NB4 (cell line): ENCODE measurements around the gene ABLIM1.

Experiments used
- DNase-seq: peaks from one replicate; pipeline ENCODE4 v3.0.0; 2010; ENCODE audit warnings: low read depth
- H3K4me3 ChIP-seq: one replicate; pipeline ENCODE4 v1.5.1; 2011; ENCODE audit warnings: mild to moderate bottlenecking, low read depth, low read length, moderate library complexity
- CTCF ChIP-seq: IDR thresholded peaks from one replicate; pipeline ENCODE4 v1.5.1; 2012; ENCODE audit warnings: low read depth, low read length
- MYC ChIP-seq: IDR thresholded peaks from 2 replicates; pipeline ENCODE4 v1.6.1; 2011; ENCODE audit warnings: low read depth, low read length
- POLR2A ChIP-seq: IDR thresholded peaks from 2 replicates; pipeline ENCODE4 v1.6.1; 2011; ENCODE audit warnings: mild to moderate bottlenecking; ENCODE audit not compliant: insufficient read length; ENCODE audit errors: extremely low read depth
- TF ChIP-seq, protein P1 (sequence below): IDR thresholded peaks from 2 replicates; pipeline ENCODE4 v1.6.1; 2011; ENCODE audit warnings: low read depth, low read length

ABLIM1 gene

GRCh38 chr10:114502074-114502473 is 156.0 kb downstream of the ABLIM1 start:
- TF ChIP-seq MYC (no peak), POLR2A (no peak), CTCF (no peak)
- TF ChIP-seq, protein P1, sequence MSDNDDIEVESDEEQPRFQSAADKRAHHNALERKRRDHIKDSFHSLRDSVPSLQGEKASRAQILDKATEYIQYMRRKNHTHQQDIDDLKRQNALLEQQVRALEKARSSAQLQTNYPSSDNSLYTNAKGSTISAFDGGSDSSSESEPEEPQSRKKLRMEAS = no peak
- no peak overlapping the region for H3K4me3 ChIP-seq

DNA sequence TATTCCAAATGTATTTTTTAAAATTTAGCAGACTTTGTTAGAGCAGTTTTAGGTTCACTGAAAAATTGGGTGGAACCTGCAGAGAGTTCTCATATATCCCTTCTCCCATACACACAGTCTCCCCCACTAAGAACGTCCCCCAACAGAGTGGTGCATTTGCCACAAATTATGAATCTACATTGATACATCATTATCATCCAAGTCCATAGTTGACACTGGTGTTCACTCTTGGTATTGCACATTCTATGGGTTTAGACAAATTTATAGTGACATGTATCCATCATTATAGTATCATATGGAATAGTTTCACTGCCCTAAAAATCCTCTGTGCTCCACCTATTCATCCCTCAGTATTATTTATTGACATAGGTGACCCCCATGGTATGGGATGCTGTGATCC is 156.4 kb downstream of the ABLIM1 start:
- no peak for TF ChIP-seq MYC
- TF ChIP-seq CTCF = no peak
- TF ChIP-seq POLR2A = no peak
- TF ChIP-seq, protein P1 = no peak
- DNase-seq = no peak
- H3K4me3 ChIP-seq = no peak overlapping the region

More at GRCh38 chr10:114502074-114502473, 156.0 kb downstream of the ABLIM1 start:
- no peak for DNase-seq

- no peak overlapping the region for H3K4me3 ChIP-seq
- TF ChIP-seq MYC = no peak
- no peak for TF ChIP-seq POLR2A
- TF ChIP-seq, protein P1 = no peak
- no peak for TF ChIP-seq CTCF
- no peak for DNase-seq
Measured at GRCh38 chr10:114500643-114501042, 157.4 kb downstream of the ABLIM1 start.

DNA sequence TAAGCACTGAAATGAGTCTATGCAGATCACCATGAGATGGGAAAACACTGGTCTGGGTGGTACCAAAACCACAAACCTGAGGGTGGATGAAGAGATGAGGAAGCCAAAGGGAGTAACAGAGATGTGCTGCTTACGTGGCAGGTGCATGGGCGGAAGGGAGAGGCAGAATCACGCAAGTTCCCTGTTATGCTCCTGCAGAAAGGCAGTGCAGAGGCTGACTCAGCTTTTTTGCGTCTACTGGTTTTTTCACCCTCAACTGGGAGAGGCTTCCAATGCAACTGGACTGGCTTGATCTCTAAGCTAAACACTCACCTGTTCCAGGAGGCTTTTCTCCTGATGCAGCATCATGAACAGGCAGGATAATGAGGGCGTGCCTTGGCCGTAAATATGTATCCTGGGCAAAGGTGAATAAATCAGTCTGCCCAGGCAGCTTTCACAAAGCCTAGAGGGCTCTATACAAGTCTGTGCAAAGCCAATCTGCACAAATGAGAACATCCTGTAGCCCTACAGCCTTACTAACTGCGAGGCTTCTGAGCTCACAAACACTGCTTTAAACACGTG is 158.4 kb downstream of the ABLIM1 start:
- DNase-seq = peak; percentile 32
- H3K4me3 ChIP-seq = no peak overlapping the region
- TF ChIP-seq CTCF (no peak), MYC (no peak), POLR2A (no peak)

DNA sequence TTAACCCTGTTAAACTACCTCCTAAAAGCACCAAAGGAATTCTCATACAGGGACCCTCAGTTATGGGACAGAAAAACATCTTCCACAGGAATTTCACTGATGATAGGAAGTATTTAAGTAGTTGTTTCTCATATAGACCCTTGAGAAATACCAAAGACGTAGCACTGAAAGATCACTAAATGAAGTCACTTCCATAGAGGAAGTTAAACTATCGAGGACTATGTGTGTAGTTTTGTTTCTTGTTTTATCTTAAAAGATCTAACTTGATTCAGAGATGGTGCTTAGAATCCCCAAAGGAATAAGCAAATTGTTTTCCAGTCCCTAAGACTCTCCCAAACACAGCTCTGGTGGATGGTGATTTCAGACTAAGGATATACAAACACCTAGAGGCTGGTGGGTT is 159.0 kb downstream of the ABLIM1 start:
- no peak for TF ChIP-seq MYC
- TF ChIP-seq POLR2A = no peak
- no peak for TF ChIP-seq CTCF
- TF ChIP-seq, protein P1 = no peak
- no peak for DNase-seq
- H3K4me3 ChIP-seq = no peak overlapping the region

DNA sequence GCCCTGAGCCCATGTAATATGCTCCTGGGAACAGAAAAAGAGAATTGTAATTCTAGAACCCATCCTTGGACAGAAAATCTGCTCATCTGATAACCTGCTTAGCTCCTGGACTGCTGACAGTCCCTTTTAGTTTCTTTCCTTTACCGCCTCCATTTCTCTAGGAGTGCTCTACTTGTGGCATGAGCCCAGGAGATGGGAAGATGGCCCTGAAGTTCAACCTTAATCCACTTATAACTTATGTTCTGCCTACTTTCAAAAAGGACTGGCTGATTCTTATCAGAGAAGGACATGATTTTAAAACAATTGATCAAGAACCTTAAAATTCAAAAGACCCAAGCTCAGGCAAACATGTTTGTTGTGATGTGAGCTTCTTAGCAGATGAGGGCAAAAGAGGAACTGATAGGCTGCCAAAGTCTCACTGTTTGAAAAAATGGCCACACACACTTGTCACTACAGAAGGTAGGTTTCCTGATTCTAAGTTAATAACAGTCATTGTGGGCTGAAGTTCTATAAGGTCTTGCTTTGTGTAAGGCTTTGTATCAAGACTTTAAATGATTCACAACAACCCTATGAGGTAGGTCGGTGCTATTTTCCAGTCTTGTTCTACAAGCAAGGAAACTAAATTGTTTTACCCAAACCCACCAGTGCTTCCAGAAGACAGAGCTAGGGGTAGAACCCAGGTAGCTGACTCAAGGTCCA is 159.5 kb downstream of the ABLIM1 start:
- peak; percentile 34 for DNase-seq
- no peak overlapping the region for H3K4me3 ChIP-seq
- TF ChIP-seq, protein P1 = no peak
- TF ChIP-seq CTCF = no peak
- no peak for TF ChIP-seq MYC
- TF ChIP-seq POLR2A = no peak
